Measurements from ENCODE around the gene AKR1C2. TPM values are rescaled to one million over a fixed set of nuclear protein-coding genes. Genes with fewer than 3 reads are reported as not detected.
A peak's percentile ranks its signal among the peaks of the same experiment; 100 is the strongest.

AKR1C2 gene
- total and polyA plus RNA-seq, 9 of the 15 experiments (the other 6 are each of a cell fraction or from before 2014, with no cell fraction given), result 13.8 to 74.0 (median 30.5) TPM

GRCh38 chr10:4978870-4979269, 24.8 kb downstream of the AKR1C2 start:
- BruUV-seq (replicated peaks), result TSS peak; percentile 9

More at GRCh38 chr10:4978870-4979269, 24.8 kb downstream of the AKR1C2 start:
- no peak overlapping the region for H3K4me2 ChIP-seq (ENCODE audit: insufficient read depth, low read length)
- ChIA-PET POLR2A (interaction anchor here (0.6 kb wide), 1 partner anchor 142 kb away, joined by 3 read pairs; no protein-coding TSS in a partner anchor), CTCF (ENCODE audit: low intra/inter-chr PET ratio) (no interaction called here)
- no peak for ATAC-seq
- H3K9me1 ChIP-seq (ENCODE audit: control insufficient read depth, insufficient read depth, low read length), result no peaks in the 10 kb centered on the region
- no peaks in the 10 kb centered on the region for H4K20me1 ChIP-seq (replicated peaks; ENCODE audit: control insufficient read depth, insufficient read depth, low read length)
- no peaks in the 10 kb centered on the region for H3K9me3 ChIP-seq (replicated peaks; ENCODE audit: control insufficient read depth, insufficient read depth, low read depth, low read length)
- DNase-seq (ENCODE audit: extremely low read depth in 1 of 4, low spot score in 3 of 4), result no peak
- intact Hi-C loops (cut with micrococcal nuclease) (no loop called here), in situ Hi-C loops (cut with MboI) (no loop called here)
- no peak overlapping the region for H2AFZ ChIP-seq (ENCODE audit: low read depth, low read length)
- peaks cover 18 to 20% of the 10 kb centered on the region in 2 experiments; a peak in 4 of 5 replicates for H3K4me1 ChIP-seq (replicated peaks in 1 of 2; ENCODE audit: control insufficient read depth in 2 of 2, insufficient read depth in 2 of 2, low read length in 2 of 2)
- H3K79me2 ChIP-seq (ENCODE audit: control insufficient read depth, insufficient read depth, low read length), result no peaks in the 10 kb centered on the region
- peaks cover 9% of the 10 kb centered on the region; the same call in 1 of the 3 replicates for H3K36me3 ChIP-seq (ENCODE audit: control insufficient read depth, insufficient read depth, low read length)
- H3K9ac ChIP-seq (ENCODE audit: insufficient read depth in 1 of 2, low read depth in 2 of 2, low read length in 2 of 2), result no peak overlapping the region
- H3K27ac ChIP-seq (ENCODE audit: extremely low read depth, low read depth, low read length), result no peak overlapping the region
- H3K4me3 ChIP-seq, result no peak overlapping the region
- no peaks in the 10 kb centered on the region for H3K27me3 ChIP-seq (ENCODE audit: control insufficient read depth in 2 of 2, insufficient read depth in 2 of 2, low read length in 2 of 2)
- TF ChIP-seq ZNF277 (CRISPR knock-in tag; IDR thresholded peaks at IDR 0.05; ENCODE audit: borderline replicate concordance), result no peak
- TF ChIP-seq MEF2A (IDR thresholded peaks at IDR 0.05; ENCODE audit: control insufficient read depth, low read depth, low read length), result no peak
- no peak for TF ChIP-seq CLOCK (CRISPR knock-in tag; IDR thresholded peaks at IDR 0.05; ENCODE audit: borderline replicate concordance)
- no peak for TF ChIP-seq PREB (CRISPR knock-in tag; IDR thresholded peaks at IDR 0.05)
- no peak for TF ChIP-seq ZBTB7A (IDR thresholded peaks at IDR 0.05; ENCODE audit: borderline replicate concordance, control insufficient read depth, low read depth, low read length)
- no peak for TF ChIP-seq MYNN (IDR thresholded peaks at IDR 0.05)
- no peak for TF ChIP-seq MYNN (CRISPR knock-in tag; IDR thresholded peaks at IDR 0.05)
- no peak for TF ChIP-seq CHAMP1 (IDR thresholded peaks at IDR 0.05)
- FAIRE-seq, result no peak
- WGBS (ENCODE audit: insufficient coverage, low coverage, missing lambda C conversion rate), result 92% methylated on average over 4 of the region's 4 CpGs

Measured in K562 (cell line).